Glutamatergic neuron (in vitro differentiated cells): Measurements from ENCODE around the gene METAP1D. TPM values are rescaled to one million over a fixed set of nuclear protein-coding genes. Genes with fewer than 3 reads are reported as not detected.

Source experiments
- DNase-seq: peaks from one replicate; pipeline ENCODE4 v3.0.0; 2022
- H3K27ac Mint-ChIP-seq: one replicate; pipeline ENCODE4 v1.8.0; 2020; ENCODE audit warnings: mild to moderate bottlenecking, mixed read lengths, inconsistent platforms; ENCODE audit not compliant: unreplicated experiment
- H3K27me3 Mint-ChIP-seq: one replicate; pipeline ENCODE4 v1.8.0; 2020; ENCODE audit warnings: mild to moderate bottlenecking, moderate library complexity, mixed read lengths, inconsistent platforms; ENCODE audit not compliant: unreplicated experiment
- H3K36me3 Mint-ChIP-seq: one replicate; pipeline ENCODE4 v1.8.0; 2020; ENCODE audit warnings: mild to moderate bottlenecking, mixed read lengths, inconsistent platforms; ENCODE audit not compliant: unreplicated experiment
- H3K4me1 Mint-ChIP-seq: one replicate; pipeline ENCODE4 v1.8.0; 2020; ENCODE audit warnings: mild to moderate bottlenecking, low read depth, mixed read lengths, inconsistent platforms; ENCODE audit not compliant: unreplicated experiment
- H3K4me3 Mint-ChIP-seq: one replicate; pipeline ENCODE4 v1.8.0; 2020; ENCODE audit warnings: mild to moderate bottlenecking, mixed read lengths, inconsistent platforms; ENCODE audit not compliant: unreplicated experiment
- H3K9me3 Mint-ChIP-seq: one replicate; pipeline ENCODE4 v1.8.0; 2020; ENCODE audit warnings: mild to moderate bottlenecking, moderate library complexity, mixed read lengths, inconsistent platforms; ENCODE audit not compliant: unreplicated experiment
- total RNA-seq: library from RNA; stranded (reverse); fragmentation: NEBNext Ultra II Directional; extraction: Animal tissue kit (Norgen Biotek cat#: 25700); gene quantifications from one replicate; pipeline ENCODE4 v1.2.1, GENCODE V29; 2021; ENCODE audit not compliant: unreplicated experiment
- TF ChIP-seq, protein P1 (sequence below): fragments of 200-600 bp; sonication (generic); IDR thresholded peaks from one replicate; pipeline ENCODE4 v1.5.0; 2021; ENCODE audit not compliant: partially characterized antibody, unreplicated experiment

The METAP1D gene
- total RNA-seq, 1 donor from 2014 or later: 5.1 TPM

- no peaks in the 10 kb centered on the region for H3K36me3 Mint-ChIP-seq
Measured at GRCh38 chr2:172046866-172047565, 47.3 kb downstream of the METAP1D start.

DNA sequence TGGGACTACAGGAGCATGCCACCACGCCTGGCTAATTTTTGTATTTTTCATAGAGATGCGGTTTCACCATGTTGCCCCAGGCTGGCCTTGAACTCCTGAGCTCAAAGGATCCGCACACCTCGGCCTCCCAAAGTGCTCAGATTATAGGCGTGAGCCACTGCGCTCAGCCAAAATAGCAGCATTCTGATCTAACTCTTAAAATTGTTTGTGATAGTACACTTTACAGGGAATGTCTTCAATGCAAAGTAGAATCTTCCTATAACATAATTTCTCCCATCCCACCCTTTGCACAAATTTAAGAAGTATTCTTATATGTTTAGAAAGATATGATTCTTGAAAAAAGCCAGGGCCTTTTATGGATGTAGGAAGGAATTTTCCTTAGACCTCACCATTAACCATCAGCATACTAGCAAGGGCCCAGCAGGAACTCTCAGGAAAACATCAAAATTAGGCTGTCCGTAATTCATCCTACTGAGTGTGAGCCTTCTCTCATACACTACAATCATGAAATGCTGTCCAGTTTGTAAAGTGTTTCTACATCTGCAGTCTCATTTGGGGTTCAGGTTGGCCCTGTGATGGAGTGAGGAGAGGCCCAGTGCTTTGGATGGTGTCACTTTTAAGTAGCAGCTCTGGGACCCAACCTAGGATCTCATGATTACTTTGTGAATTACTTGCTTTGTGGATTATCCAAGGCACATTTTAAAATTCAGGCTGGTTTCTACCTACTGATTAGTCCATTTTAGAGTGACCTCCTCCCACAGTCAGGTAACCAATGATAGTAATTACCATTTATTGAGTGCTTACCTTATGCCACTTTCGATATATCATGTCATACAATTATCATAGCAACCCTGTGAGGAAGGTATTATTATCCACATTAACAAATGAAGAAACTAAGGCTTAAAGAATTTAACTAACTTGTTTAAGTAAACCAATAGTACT lies 48.1 kb downstream of the METAP1D start:
- TF ChIP-seq, protein P1, sequence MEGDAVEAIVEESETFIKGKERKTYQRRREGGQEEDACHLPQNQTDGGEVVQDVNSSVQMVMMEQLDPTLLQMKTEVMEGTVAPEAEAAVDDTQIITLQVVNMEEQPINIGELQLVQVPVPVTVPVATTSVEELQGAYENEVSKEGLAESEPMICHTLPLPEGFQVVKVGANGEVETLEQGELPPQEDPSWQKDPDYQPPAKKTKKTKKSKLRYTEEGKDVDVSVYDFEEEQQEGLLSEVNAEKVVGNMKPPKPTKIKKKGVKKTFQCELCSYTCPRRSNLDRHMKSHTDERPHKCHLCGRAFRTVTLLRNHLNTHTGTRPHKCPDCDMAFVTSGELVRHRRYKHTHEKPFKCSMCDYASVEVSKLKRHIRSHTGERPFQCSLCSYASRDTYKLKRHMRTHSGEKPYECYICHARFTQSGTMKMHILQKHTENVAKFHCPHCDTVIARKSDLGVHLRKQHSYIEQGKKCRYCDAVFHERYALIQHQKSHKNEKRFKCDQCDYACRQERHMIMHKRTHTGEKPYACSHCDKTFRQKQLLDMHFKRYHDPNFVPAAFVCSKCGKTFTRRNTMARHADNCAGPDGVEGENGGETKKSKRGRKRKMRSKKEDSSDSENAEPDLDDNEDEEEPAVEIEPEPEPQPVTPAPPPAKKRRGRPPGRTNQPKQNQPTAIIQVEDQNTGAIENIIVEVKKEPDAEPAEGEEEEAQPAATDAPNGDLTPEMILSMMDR: no peak

More at GRCh38 chr2:172046866-172047565, 47.3 kb downstream of the METAP1D start:
- Mint-ChIP-seq H3K27ac (no peak overlapping the region), H3K4me1 (no peaks in the 10 kb centered on the region), H3K27me3 (no peaks in the 10 kb centered on the region), H3K9me3 (no peaks in the 10 kb centered on the region), H3K4me3 (no peak overlapping the region)
- TF ChIP-seq, protein P1: no peak
- DNase-seq: no peak

GRCh38 chr2:172048508-172049503 lies 49.1 kb downstream of the METAP1D start:
- Mint-ChIP-seq H3K4me3 (no peak overlapping the region), H3K27ac (no peak overlapping the region)

More for the DNA sequence above, 48.1 kb downstream of the METAP1D start:
- Mint-ChIP-seq H3K36me3 (no peaks in the 10 kb centered on the region), H3K4me1 (peaks cover 2% of the 10 kb centered on the region), H3K27ac (no peak overlapping the region), H3K27me3 (no peaks in the 10 kb centered on the region), H3K9me3 (no peaks in the 10 kb centered on the region), H3K4me3 (no peak overlapping the region)
- no peak for DNase-seq

GRCh38 chr2:172049567-172050120 lies 49.9 kb downstream of the METAP1D start:
- no peaks in the 10 kb centered on the region for H3K27me3 Mint-ChIP-seq
- H3K4me1 Mint-ChIP-seq: peaks cover 2% of the 10 kb centered on the region
- H3K36me3 Mint-ChIP-seq: no peaks in the 10 kb centered on the region
- no peaks in the 10 kb centered on the region for H3K9me3 Mint-ChIP-seq
- no peak overlapping the region for H3K4me3 Mint-ChIP-seq
- TF ChIP-seq, protein P1: no peak
- DNase-seq: no peak
- no peak overlapping the region for H3K27ac Mint-ChIP-seq

More at GRCh38 chr2:172048508-172049503, 49.1 kb downstream of the METAP1D start:
- H3K36me3 Mint-ChIP-seq: no peaks in the 10 kb centered on the region
- TF ChIP-seq, protein P1: no peak
- no peaks in the 10 kb centered on the region for H3K27me3 Mint-ChIP-seq
- no peaks in the 10 kb centered on the region for H3K9me3 Mint-ChIP-seq
- no peak for DNase-seq
- peaks cover 2% of the 10 kb centered on the region for H3K4me1 Mint-ChIP-seq
